Left lobe of liver (tissue), 2 donors: ENCODE measurements around the gene SIRPD. TPM values are rescaled to one million over a fixed set of nuclear protein-coding genes. Genes with fewer than 3 reads are reported as not detected.
"Not testable (repeated sequence)": the region's sequence is repeated elsewhere in the genome, so short reads cannot be mapped to it uniquely, and the experiment has no call there.

Experiments used
- ATAC-seq: fragments of 200-7000 bp; cut with Tn5 transposase; one replicate; pipeline ENCODE4 v1.9.1; 2020; ENCODE audit warnings: mild to moderate bottlenecking, moderate library complexity
- DNase-seq: peaks from one replicate; pipeline ENCODE4 v3.0.0-alpha.2; 2020; ENCODE audit warnings: low spot score
- total RNA-seq: library from RNA; stranded (reverse); gene quantifications from one replicate; pipeline ENCODE4 v1.2.1, GENCODE V29; 2021
- donor health status: DM: no; HTN: no; CAD: no; lungs with moderate emphysema.
- donor health status: DM: no; HTN: yes; CAD: no.

SIRPD gene
- total RNA-seq, 1 donor from 2014 or later, result not detected

DNA sequence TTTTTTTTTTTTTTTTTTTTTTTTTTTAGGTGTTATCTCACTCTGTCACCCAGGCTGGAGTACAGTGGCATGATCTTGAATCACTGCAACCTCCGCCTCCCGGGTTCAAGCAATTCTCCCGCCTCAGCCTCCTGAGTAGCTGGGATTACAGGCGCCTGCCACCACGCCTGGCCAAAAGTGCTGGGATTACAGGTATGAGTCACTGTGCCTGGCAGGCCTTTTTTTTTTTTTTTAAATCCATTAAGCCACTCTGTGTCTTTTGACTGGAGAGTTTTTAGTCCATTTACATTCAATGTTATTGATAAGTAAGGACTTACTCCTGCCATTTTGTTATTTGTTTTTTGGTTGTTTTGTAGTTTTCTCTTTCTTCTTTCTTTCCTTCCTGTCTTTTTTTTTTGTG lies 60.1 kb downstream of the SIRPD start:
- DNase-seq, ATAC-seq: not testable (repeated sequence)

DNA sequence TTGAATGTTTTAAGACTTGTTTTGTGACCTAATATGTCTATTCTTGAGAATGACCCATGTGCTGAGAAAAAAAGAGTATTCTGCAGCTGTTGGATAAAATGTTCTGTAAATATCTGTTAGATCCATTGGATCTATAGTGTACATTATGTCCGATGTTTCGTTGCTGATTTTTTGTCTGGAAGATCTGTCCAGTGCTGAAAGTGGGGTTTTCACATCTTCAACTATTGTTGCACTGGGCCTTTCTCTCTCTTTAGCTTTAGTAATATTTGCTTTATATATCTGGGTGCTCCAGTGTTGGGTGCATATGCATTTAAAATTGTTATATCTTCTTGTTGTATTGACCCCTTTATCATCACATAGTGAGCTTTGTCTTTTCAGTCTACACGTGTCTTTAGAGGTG lies 60.6 kb downstream of the SIRPD start:
- no peak for ATAC-seq
- DNase-seq, result no peak

DNA sequence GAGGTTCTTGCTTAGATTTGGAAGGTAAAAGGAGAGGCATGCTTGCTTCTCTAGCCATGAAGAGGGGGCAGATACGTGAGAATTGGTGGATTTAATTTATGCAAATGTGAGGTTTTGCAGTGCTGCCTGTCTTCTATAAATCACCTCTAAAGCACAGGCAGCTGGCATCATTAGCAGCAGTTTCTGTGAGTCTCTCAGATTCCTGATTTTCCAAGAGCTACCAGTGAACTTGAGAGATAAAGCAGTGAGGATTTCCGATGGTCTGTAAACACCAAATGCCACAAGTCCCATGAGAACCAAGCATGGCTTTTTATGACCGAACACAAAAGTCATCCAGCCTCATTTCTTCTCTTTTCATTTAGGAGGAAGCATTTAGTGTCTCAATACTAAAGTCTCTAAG lies 63.1 kb downstream of the SIRPD start:
- ATAC-seq, result no peak

DNA sequence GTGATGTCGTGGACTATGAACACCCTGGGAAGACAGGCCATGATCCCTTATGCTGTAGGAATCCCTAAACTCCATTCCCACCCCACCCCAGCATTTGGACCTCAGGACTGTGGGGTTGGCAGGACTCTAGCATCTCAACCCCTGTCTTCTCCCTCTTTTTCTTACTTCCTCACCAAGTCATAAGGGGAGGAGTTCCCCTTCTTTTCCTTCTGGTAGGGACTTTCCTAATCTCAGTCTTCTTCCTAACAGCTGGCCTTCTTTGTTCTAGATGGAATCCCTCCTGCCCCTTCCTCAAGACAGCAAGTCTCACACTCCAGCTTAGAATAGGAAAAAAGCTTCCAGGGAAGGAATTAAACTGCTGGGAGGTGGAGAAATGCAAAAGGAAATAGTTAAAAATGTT lies 64.0 kb downstream of the SIRPD start:
- DNase-seq (no peak), ATAC-seq (no peak)

More for the DNA sequence above, 63.1 kb downstream of the SIRPD start:
- DNase-seq, result no peak

DNA sequence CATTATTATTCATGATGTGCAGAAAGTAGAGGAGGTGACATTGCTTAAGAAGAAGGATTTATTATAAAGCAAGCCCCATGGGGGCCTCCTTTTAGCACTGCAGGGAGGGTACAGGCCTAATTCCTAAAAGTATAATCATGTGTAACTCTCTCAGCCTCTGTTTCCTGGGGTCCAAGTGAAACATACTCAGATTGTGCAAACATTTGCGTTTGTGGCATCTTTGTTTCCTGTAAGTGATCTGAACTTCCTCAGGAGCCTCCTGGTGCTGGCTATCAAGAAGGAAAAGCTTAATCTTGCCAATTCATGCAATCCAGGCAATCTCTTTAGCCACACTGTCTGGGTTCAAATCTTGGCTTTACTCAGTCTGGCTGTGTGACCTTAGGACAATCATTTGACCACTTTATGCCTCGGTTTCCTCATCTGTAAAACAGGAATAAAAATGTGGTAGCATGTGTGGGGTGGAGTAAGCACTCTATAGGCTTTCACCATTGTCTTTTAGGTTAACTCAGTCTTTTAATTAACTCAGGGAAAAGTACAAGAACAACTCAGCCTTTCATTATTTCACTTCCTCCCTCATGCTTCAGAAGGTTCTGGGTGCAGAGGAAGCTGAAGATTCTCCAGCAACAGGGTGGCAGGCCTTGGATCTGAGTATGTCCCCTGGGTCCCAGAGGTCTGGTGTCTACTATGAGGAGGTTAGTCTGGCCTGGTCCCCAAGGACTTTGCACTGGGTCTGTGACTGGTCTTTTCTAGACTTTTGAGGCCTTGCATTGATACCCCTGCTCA lies 65.5 kb downstream of the SIRPD start:
- DNase-seq (no peak), ATAC-seq (peak; percentile 11)

DNA sequence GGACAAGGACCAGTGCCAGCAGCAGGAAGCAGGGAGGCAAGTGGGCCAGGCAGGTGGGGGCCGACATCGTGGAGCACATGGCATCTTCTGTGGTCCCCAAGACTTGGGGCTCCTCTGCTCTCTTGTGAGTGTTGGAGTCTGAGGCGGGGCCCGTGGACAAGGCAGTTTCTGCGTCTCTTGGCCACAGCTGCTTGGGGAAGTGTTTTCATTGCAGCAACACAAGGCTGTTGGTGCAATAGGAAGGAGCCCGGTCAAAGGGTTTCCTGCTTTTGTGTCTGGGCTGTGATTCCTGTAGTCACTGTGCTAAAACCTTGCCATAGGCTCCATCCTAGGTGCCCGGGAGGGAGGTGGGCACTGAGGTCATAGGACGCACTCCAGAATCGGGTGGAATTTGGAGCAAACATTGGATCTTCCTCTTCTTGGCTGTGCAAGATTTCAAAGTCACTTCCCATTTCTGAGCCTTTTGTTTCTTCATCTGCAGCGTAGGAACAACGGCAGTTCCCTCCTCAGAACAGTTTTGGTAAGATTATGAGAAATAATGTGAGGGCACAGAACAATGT lies 66.1 kb downstream of the SIRPD start, which contains the start of gene SIRPB2:
Gene SIRPB2 (minus strand): TSS at position 140 of the 560 bp plus-strand sequence. CDS start 61 bp downstream, at position 79.
- ATAC-seq, result peak; percentile 61
- DNase-seq, result no peak

DNA sequence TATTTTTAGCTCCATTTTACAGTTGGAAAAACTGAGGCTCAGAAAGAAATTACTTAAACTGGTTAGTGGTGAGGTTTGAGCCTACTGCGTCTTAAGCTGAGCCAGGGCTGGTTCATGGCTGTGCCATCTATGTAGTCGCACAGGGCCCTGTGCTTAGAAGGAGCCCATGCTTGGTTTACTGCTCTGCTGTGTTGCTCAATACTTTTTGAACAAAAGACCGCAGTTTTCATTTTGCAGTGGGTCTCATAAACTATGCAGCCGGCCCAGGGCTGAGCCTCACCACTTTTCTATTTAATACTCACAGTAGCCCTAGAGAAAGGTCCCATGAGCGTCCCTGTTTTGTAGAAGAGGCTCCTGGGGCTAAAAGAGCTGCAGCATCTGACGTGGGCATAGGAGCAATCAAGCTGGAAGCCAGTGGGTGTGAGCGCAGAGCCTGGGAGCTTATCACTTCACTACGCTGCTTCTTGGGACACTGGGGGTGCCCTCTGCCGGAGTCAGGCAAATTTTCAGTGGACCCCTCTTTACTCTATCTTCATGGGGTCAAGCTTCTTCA lies 66.8 kb downstream of the SIRPD start:
- no peak for DNase-seq
- no peak for ATAC-seq

DNA sequence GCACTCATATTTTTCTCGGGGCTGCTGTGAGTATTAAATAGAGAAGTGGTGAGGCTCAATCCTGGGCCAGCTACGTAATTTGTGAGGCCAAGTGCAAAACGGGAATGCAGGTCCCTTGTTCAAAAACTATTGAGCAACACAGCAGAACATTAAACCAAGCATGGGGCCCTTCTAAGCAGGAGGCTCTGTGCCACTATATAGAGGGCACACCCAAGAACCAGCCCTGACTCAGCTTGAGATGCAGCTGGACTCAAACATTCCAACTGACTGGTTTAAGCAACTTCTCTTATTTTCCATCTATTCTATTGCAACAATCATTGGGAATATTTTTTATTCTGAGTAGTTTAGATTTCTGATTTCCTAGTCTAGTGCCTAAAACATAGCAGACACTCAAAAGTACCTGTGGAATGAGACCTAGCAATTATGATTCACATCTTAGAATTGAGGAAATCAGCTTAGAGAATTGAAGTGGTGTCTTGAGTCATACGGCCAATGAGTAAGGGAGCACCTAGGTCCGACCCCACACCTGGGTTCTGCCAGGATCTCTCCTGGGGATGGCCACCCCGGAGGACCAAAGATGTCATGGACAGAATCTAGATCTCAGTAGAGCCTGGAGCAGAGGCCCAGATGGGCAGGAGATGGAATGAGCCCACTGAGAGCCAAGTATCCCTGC lies 67.6 kb downstream of the SIRPD start:
- DNase-seq (no peak), ATAC-seq (peak; percentile 24)

DNA sequence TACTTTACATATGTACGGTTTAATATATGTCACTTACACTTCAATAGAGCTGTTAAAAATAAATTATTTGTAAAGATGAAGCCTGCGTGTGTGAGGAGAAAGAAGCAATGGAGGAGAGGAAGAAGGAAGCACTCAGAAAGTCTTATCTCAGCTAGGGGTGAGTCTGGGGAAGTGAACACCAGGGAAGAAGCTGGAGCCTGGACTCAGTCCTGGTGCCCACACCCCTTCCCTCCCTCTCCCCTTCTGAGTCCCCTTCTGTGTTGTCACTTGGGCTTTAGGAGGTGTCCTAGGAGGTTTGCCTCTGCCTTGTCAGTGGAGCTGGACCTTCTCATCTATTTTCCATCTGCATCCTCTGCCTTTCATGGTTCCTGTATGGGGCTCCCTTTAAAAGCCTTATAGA lies 68.2 kb downstream of the SIRPD start:
- ATAC-seq (no peak), DNase-seq (no peak)

DNA sequence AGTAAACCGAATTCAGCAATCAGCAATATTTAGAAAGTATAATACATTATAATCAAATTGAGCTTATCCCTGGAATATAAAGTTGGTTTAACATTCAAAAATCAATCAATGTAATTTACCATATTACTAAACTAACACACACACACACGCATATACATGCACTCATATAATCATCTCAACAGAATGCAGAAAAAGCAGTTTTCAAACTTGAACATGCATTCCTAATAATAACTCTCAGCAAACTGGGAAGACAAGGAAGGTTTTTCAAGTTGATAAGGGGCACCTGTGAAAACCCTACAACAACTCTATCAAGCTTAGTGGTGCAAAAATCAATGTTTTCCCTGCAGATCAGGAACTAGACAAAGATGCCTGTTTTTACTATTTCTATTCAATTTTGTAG lies 70.9 kb downstream of the SIRPD start:
- DNase-seq (no peak), ATAC-seq (no peak)

DNA sequence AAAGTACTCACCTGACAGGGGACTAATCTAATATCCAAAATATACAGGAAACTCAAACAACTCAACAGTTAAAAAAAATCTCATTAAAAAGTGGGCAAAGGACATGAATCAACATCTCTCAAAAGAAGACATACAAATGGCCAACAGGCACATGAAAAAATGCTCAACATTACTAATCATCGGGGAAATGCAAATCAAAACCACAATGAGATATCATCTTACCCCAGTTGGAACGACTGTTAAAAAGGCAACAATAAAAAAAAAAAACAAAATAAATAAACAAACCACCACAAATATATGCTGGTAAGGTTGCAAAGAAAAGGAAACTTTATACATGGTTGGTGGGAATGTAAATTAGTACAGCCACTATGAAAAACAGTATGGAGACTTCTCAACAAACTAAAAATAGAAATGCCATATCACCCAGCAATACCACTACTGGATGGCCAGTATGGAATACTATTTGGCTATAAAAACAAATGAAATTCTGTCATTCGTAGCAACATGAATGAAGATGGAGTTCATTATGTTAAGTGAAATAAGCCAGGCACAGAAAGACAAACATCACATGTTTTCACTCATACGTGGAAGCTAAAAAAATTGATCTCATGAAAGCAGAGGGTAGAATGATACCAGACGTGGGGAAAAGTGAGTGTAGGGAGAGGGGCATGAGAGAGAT lies 72.9 kb downstream of the SIRPD start:
- DNase-seq (no peak), ATAC-seq (no peak)

Other genes starting within 250 kb of the SIRPD start
- gene SDCBP2, start 228.6 kb downstream of the SIRPD start, total RNA-seq, result 6.4 TPM
- gene FKBP1A, start 164.7 kb downstream of the SIRPD start, total RNA-seq, result 61.5 TPM
- 43.5 TPM for gene NSFL1C, start 90.9 kb downstream of the SIRPD start, total RNA-seq
- 0.50 TPM for gene SIRPB2, start 66.3 kb downstream of the SIRPD start, total RNA-seq
- gene SIRPB1, start 62.3 kb upstream of the SIRPD start, total RNA-seq, result 0.40 TPM
- gene SIRPG, start 100.1 kb upstream of the SIRPD start, total RNA-seq, result not detected